CD4-positive, alpha-beta T cell (primary cell): ENCODE measurements around the gene MAT2A. TPM values are rescaled to one million over a fixed set of nuclear protein-coding genes. Genes with fewer than 3 reads are reported as not detected.

Experiments used
- ATAC-seq: fragments of 200-7000 bp; cut with Tn5 transposase; one replicate; pipeline ENCODE4 v1.10.0; 2022; ENCODE audit warnings: mild to moderate bottlenecking; ENCODE audit not compliant: poor library complexity
- CTCF ChIA-PET: fragments of 350-600 bp; sonication (Branson Sonifier 250); formaldehyde crosslinking; loops from one replicate; lab custom pipeline; 2021; ENCODE audit warnings: antibody characterized with exemption, inconsistent platforms; lab: Charles Lee
- POLR2A ChIA-PET: fragments of 350-600 bp; sonication (Branson Sonifier 250); formaldehyde crosslinking; loops from one replicate; lab custom pipeline; 2021; ENCODE audit warnings: antibody characterized with exemption, inconsistent platforms; lab: Charles Lee
- DNase-seq, 14 experiments: peaks; one replicate each; pipeline ENCODE4 v3.0.0-alpha.2; 2013 to 2020; ENCODE audit warnings: mixed read lengths in 2 of 14
- H3K27ac ChIP-seq, 2 donors: one replicate each; pipeline versions ENCODE4 v1.5.1 to v1.7.0; 2013; ENCODE audit warnings: low read length in 2 of 2, low read depth in 1 of 2, mild to moderate bottlenecking in 1 of 2
- H3K27me3 ChIP-seq, 2 experiments: 1 replicate in 1 of 2; 2 replicates in 1 of 2; pipeline versions ENCODE4 v1.6.1 to v1.7.0; 2013; ENCODE audit warnings: low read length in 2 of 2, control low read depth in 1 of 2, mild to moderate bottlenecking in 1 of 2, moderate library complexity in 1 of 2; ENCODE audit not compliant: insufficient read depth in 2 of 2, control insufficient read depth in 1 of 2
- H3K36me3 ChIP-seq: one replicate; pipeline ENCODE4 v1.6.1; 2013; ENCODE audit warnings: low read length, control low read depth; ENCODE audit not compliant: insufficient read depth
- H3K4me1 ChIP-seq: one replicate; pipeline ENCODE4 v1.6.1; 2013; ENCODE audit warnings: low read length, control low read depth; ENCODE audit not compliant: insufficient read depth
- H3K4me3 ChIP-seq: one replicate; pipeline ENCODE4 v1.5.1; 2013; ENCODE audit warnings: mild to moderate bottlenecking, low read length, moderate library complexity
- H3K9me3 ChIP-seq, 2 experiments: 1 replicate in 1 of 2; 2 replicates in 1 of 2; pipeline versions ENCODE4 v1.6.1 to v1.7.0; 2013; ENCODE audit warnings: low read length in 2 of 2, mild to moderate bottlenecking in 2 of 2, control low read depth in 1 of 2, moderate library complexity in 1 of 2; ENCODE audit not compliant: control insufficient read depth in 1 of 2, insufficient read depth in 1 of 2
- H3K27ac Mint-ChIP-seq: one replicate; pipeline ENCODE4 v1.8.0; 2020; ENCODE audit warnings: mixed read lengths
- H3K27me3 Mint-ChIP-seq: one replicate; pipeline ENCODE4 v1.8.0; 2021; ENCODE audit warnings: mixed read lengths
- H3K36me3 Mint-ChIP-seq: one replicate; pipeline ENCODE4 v1.8.0; 2021; ENCODE audit warnings: low read depth, mixed read lengths
- H3K4me1 Mint-ChIP-seq: one replicate; pipeline ENCODE4 v1.8.0; 2021; ENCODE audit warnings: low read depth, mixed read lengths
- H3K4me3 Mint-ChIP-seq: one replicate; pipeline ENCODE4 v1.8.0; 2020; ENCODE audit warnings: mild to moderate bottlenecking, mixed read lengths
- H3K9me3 Mint-ChIP-seq: one replicate; pipeline ENCODE4 v1.8.0; 2020; ENCODE audit warnings: mixed read lengths
- intact Hi-C, 2 experiments: fragments of 100-400 bp; cut with DNase I in 1 of 2; cut with micrococcal nuclease in 1 of 2; formaldehyde crosslinking; loops; one replicate each; pipeline versions ENCODE4 v1.15.1 to v1.9.0; 2023 to 2025; cut with DNase I, micrococcal nuclease
- total RNA-seq, 174 experiments: library from RNA in 2 of 174; stranded (reverse) in 2 of 174; gene quantifications; one replicate each; pipeline ENCODE4 v1.2.3 and lab custom pipeline; 2021 to 2026
- TF ChIP-seq, protein P1 (sequence below): fragments of 200-600 bp; IDR thresholded peaks from one replicate; pipeline ENCODE4 v1.8.0; 2022; ENCODE audit warnings: antibody characterized with exemption, mild to moderate bottlenecking

Gene MAT2A
- total RNA-seq, 2 experiments from 2014 or later = 121 to 122 TPM

DNA sequence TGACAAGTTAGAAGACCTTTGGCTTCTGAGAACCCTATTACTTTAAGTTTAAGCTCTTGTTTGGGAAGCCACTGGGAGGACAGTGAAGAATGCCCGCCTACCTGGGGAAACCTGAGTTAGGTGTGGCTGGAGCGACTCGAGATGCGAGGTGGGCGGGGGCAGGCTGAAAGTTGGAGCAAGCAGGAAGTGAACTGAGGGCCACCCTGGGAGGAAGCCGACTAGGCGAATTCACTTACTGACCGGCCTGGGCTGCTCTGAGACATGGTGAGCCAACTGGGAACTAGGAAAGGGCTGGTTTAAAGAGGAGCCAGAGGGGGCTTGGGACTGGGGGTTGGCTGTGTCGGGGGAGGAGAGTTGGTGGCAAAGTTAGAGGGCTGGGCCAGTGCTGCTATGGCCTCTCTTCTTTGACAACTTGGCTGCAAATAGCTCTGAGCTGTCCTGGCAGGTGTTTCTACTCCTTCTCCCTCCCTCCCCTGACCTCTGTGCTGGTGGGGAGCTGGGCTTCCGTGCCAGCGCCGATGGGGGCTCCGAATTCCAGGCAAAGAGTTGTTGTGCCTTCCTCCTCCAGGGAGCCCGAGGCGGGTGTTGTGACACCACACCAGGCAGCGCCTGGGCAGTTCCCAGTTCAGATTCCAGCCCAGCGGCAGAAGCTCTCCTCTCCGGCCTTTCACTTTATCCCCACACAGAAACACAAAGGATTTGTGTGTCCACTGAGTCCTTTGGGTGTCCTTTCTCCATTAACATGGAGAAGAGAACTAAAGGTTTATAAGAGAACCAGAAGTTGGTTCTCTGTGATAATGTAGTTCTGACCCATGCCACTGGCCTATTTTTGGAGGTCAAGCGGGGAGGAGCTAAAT, 38.6 kb downstream of the MAT2A start, which contains the start of gene VAMP8:
TSS of gene VAMP8 (plus strand) at position 201 of the 857 bp plus-strand sequence. CDS start at position 262, 61 bp downstream.
- Histone ChIP-seq H3K27ac (peak within 1 kb of the TSS; percentile 47 to 63), H3K9me3 (no peaks in the 10 kb centered on the region), H3K36me3 (peaks cover 29% of the 10 kb centered on the region), H3K4me3 (peak within 1 kb of the TSS; percentile 84), H3K27me3 (no peaks in the 10 kb centered on the region), H3K4me1 (peaks cover 41% of the 10 kb centered on the region)
- Mint-ChIP-seq H3K27ac (peak within 1 kb of the TSS; percentile 94), H3K4me3 (peak within 1 kb of the TSS; percentile 93), H3K9me3 (no peaks in the 10 kb centered on the region), H3K4me1 (peaks cover 44% of the 10 kb centered on the region), H3K36me3 (peaks cover 42% of the 10 kb centered on the region), H3K27me3 (no peaks in the 10 kb centered on the region)
- DNase-seq (peak in 13 of 14 experiments; percentile 37 to 82 (median 59)), ATAC-seq (peak; percentile 81)
- intact Hi-C loops = no loop called here
- POLR2A ChIA-PET = interaction anchor here (1.2 to 4.5 kb wide), 7 partner anchors 10 to 250 kb away, joined by 3 to 19 read pairs (median 8); partner anchors contain the start of genes GGCX, MAT2A, RNF181 and SH2D6
- TF ChIP-seq, protein P1, sequence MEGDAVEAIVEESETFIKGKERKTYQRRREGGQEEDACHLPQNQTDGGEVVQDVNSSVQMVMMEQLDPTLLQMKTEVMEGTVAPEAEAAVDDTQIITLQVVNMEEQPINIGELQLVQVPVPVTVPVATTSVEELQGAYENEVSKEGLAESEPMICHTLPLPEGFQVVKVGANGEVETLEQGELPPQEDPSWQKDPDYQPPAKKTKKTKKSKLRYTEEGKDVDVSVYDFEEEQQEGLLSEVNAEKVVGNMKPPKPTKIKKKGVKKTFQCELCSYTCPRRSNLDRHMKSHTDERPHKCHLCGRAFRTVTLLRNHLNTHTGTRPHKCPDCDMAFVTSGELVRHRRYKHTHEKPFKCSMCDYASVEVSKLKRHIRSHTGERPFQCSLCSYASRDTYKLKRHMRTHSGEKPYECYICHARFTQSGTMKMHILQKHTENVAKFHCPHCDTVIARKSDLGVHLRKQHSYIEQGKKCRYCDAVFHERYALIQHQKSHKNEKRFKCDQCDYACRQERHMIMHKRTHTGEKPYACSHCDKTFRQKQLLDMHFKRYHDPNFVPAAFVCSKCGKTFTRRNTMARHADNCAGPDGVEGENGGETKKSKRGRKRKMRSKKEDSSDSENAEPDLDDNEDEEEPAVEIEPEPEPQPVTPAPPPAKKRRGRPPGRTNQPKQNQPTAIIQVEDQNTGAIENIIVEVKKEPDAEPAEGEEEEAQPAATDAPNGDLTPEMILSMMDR = no peak
- CTCF ChIA-PET = interaction anchor here (0.9 to 1.4 kb wide), 2 partner anchors 25 to 60 kb away, joined by 3 to 6 read pairs; no protein-coding TSS in a partner anchor

DNA sequence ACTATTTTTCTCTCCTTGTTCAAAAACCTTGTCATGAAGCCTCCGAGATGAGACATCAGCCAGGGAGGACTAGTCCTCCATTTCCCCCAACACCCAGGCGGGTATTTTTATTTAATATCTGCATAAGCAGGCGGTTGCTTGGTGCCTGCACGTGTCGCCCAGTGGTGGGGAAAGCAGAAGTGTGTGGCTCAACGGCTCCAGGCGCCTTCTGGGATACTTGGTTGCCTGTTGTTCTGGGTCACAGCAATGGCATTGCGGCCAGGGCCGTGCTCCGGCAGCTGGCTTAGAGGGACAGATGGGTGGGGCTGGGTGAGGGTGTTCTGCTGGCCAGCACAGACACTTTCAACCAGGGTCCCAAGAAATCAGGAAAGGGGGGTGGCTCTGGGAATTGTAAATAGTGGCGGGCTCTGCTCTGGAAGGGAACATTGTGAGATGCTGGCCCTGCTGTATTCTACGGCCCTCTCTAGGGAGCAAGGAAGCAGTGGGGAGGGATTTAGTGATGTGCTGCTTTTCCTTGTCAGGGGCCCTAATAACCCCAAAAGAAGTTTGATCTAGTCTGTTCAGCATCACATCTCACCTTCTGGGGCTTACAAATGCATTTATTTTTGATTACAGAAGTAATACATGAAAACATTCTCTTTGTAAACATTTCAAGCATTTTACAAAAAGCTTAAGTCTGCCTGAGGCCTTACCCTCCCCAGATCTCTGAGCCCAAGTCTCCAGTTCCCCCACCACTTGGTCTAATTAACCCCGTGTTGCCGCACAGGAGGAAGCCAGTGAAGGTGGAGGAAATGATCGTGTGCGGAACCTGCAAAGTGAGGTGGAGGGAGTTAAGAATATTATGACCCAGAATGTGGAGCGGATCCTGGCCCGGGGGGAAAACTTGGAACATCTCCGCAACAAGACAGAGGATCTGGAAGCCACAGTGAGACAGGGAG, 39.5 kb downstream of the MAT2A start:
- intact Hi-C loops = no loop called here
- DNase-seq = peak in 3 of 14 experiments; percentile 28 to 60 (median 60)
- no peaks in the 10 kb centered on the region for H3K9me3 ChIP-seq
- TF ChIP-seq, protein P1 = no peak
- Mint-ChIP-seq H3K4me1 (peaks cover 50% of the 10 kb centered on the region), H3K27ac (peak overlapping the region; percentile 94), H3K4me3 (peak overlapping the region; percentile 93), H3K27me3 (no peaks in the 10 kb centered on the region), H3K9me3 (no peaks in the 10 kb centered on the region), H3K36me3 (peaks cover 49% of the 10 kb centered on the region)
- ATAC-seq = peak; percentile 35
- H3K4me3 ChIP-seq = peak overlapping the region; percentile 84
- peaks cover 31% of the 10 kb centered on the region for H3K36me3 ChIP-seq
- H3K4me1 ChIP-seq = peaks cover 47% of the 10 kb centered on the region
- H3K27me3 ChIP-seq = no peaks in the 10 kb centered on the region
- ChIA-PET CTCF (interaction anchor here (1.4 kb wide), 1 partner anchor 26 kb away, joined by 3 read pairs; no protein-coding TSS in a partner anchor), POLR2A (interaction anchor here (0.9 to 4.5 kb wide), 10 partner anchors 9 to 251 kb away, joined by 3 to 19 read pairs (median 8); partner anchors contain the start of genes GGCX, MAT2A, RNF181 and TGOLN2)
- peak overlapping the region; percentile 47 to 63 for H3K27ac ChIP-seq
